HEK293 (cell line): ENCODE measurements around the gene PACSIN3.

Experiments used
- IKZF3 ChIP-seq: fragments of 450-650 bp; IDR thresholded peaks from 2 replicates; pipeline ENCODE4 v1.5.0; 2018; ENCODE audit warnings: missing biosample characterization, mild to moderate bottlenecking, missing genetic modification characterization, moderate library complexity
- KLF10 ChIP-seq: fragments of 450-650 bp; IDR thresholded peaks from 2 replicates; pipeline ENCODE4 v1.5.1; 2018; ENCODE audit warnings: missing biosample characterization, mild to moderate bottlenecking, missing genetic modification characterization
- MZF1 ChIP-seq: fragments of 450-650 bp; formaldehyde crosslinking; IDR thresholded peaks from 2 replicates; pipeline ENCODE4 v1.5.1; 2017; ENCODE audit warnings: missing biosample characterization, missing genetic modification characterization, borderline replicate concordance
- SP7 ChIP-seq: fragments of 450-650 bp; formaldehyde crosslinking; IDR thresholded peaks from 2 replicates; pipeline ENCODE4 v1.5.1; 2016; ENCODE audit warnings: missing biosample characterization, missing genetic modification characterization
- ZBTB7A ChIP-seq: fragments of 450-650 bp; formaldehyde crosslinking; IDR thresholded peaks from 2 replicates; pipeline ENCODE4 v1.5.1; 2016; ENCODE audit warnings: low read depth, missing biosample characterization, missing genetic modification characterization
- ZNF121 ChIP-seq: fragments of 450-650 bp; formaldehyde crosslinking; IDR thresholded peaks from 2 replicates; pipeline ENCODE4 v1.5.1; 2016; ENCODE audit warnings: missing biosample characterization, missing genetic modification characterization
- ZNF324 ChIP-seq: fragments of 450-650 bp; formaldehyde crosslinking; IDR thresholded peaks from 2 replicates; pipeline ENCODE4 v1.5.1; 2016; ENCODE audit warnings: missing biosample characterization, missing genetic modification characterization
- ZNF610 ChIP-seq: fragments of 450-650 bp; formaldehyde crosslinking; IDR thresholded peaks from 2 replicates; pipeline ENCODE4 v1.5.1; 2016; ENCODE audit warnings: missing biosample characterization, missing genetic modification characterization, borderline replicate concordance
- ZNF776 ChIP-seq: fragments of 450-650 bp; formaldehyde crosslinking; IDR thresholded peaks from 2 replicates; pipeline ENCODE4 v1.5.0; 2017; ENCODE audit warnings: missing biosample characterization, missing genetic modification characterization, borderline replicate concordance
- TF ChIP-seq, protein P1 (sequence below): fragments of 450-650 bp; formaldehyde crosslinking; IDR thresholded peaks from 2 replicates; pipeline ENCODE4 v1.5.1; 2016; ENCODE audit warnings: missing biosample characterization, missing genetic modification characterization

GRCh38 chr11:47171856-47172255, 14.4 kb downstream of the PACSIN3 start:
- TF ChIP-seq IKZF3: no peak
- no peak for TF ChIP-seq ZNF324 (tag by site-specific recombination)
- no peak for TF ChIP-seq ZNF776 (tag by site-specific recombination)
- no peak for TF ChIP-seq ZNF610 (tag by site-specific recombination)
- TF ChIP-seq, protein P1, sequence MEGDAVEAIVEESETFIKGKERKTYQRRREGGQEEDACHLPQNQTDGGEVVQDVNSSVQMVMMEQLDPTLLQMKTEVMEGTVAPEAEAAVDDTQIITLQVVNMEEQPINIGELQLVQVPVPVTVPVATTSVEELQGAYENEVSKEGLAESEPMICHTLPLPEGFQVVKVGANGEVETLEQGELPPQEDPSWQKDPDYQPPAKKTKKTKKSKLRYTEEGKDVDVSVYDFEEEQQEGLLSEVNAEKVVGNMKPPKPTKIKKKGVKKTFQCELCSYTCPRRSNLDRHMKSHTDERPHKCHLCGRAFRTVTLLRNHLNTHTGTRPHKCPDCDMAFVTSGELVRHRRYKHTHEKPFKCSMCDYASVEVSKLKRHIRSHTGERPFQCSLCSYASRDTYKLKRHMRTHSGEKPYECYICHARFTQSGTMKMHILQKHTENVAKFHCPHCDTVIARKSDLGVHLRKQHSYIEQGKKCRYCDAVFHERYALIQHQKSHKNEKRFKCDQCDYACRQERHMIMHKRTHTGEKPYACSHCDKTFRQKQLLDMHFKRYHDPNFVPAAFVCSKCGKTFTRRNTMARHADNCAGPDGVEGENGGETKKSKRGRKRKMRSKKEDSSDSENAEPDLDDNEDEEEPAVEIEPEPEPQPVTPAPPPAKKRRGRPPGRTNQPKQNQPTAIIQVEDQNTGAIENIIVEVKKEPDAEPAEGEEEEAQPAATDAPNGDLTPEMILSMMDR (tag by site-specific recombination): no peak
- TF ChIP-seq ZBTB7A: no peak
- no peak for TF ChIP-seq SP7 (tag by site-specific recombination)
- TF ChIP-seq MZF1 (tag by site-specific recombination): no peak
- TF ChIP-seq KLF10 (tag by site-specific recombination): no peak
- no peak for TF ChIP-seq ZNF121 (tag by site-specific recombination)
